Head of caudate nucleus (tissue), 42 donors: ENCODE measurements around the gene CCDC127.
"Not testable (repeated sequence)": the region's sequence is repeated elsewhere in the genome, so short reads cannot be mapped to it uniquely, and the experiment has no call there.

Experiments used
- DNase-seq, 42 donors: peaks; one replicate each; pipeline versions ENCODE4 v3.0.0 to v3.0.0-alpha.2; 2020 to 2021; ENCODE audit warnings: mixed read lengths in 7 of 42
- intact Hi-C: fragments of 100-400 bp; cut with DNase I; formaldehyde crosslinking; loops from one replicate; pipeline ENCODE4 v1.15.0; 2022

The CCDC127 gene, protein sequence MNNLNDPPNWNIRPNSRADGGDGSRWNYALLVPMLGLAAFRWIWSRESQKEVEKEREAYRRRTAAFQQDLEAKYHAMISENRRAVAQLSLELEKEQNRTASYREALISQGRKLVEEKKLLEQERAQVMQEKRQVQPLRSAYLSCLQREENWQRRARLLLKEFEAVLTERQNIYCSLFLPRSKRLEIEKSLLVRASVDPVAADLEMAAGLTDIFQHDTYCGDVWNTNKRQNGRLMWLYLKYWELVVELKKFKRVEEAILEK

DNA sequence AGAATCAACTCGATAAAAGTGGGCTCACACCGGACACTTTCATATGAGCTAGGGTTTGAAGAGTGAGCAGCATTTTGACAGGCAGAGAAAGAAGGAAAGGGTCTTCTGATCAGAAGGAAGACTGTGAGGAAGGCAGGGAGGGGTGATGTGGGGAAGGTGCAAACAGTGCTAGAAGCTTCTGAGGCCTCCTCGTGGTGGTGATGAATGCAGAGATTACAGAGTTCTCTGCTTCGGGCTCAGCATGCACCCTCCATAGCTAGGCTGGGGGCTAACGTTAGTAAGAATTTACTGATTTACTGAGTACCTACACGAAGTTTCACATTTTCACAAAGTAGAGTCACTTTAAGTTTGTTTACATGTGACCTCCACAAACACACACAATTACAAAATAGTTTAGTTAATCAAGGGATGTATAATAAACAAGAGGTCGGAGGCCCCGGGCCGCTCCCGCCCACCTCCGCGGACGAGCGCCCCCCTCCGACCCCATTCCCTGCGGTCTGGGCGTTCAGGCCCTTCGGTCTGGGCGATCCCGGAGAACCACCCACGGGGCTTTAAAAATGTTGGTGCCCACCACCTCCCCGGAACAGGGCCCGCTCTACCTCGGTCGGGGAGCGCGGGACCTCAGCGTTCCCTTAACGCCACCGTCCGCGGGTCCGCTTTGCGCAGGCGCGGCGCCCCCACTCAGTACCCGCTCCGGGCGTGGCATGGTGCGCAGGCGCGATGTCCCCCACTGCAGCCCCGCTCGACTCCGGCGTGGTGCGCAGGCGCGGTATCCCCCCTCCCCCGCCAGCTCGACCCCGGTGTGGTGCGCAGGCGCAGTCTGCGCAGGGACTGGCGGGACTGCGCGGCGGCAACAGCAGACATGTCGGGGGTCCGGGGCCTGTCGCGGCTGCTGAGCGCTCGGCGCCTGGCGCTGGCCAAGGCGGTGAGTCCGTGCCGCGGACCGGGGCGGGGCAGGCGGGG lies at the start of gene CCDC127, which contains the start of gene SDHA:
CCDC127 (minus strand) TSS at position 660 of the 963 bp plus-strand sequence. CDS start 1,304 bp downstream, outside the sequence.
SDHA (plus strand) TSS at position 827 of the 963 bp plus-strand sequence; CDS start at position 863, 36 bp downstream.
- intact Hi-C loops, result not testable (repeated sequence)
- DNase-seq, result peak; percentile 75 to 98 (median 94)

DNA sequence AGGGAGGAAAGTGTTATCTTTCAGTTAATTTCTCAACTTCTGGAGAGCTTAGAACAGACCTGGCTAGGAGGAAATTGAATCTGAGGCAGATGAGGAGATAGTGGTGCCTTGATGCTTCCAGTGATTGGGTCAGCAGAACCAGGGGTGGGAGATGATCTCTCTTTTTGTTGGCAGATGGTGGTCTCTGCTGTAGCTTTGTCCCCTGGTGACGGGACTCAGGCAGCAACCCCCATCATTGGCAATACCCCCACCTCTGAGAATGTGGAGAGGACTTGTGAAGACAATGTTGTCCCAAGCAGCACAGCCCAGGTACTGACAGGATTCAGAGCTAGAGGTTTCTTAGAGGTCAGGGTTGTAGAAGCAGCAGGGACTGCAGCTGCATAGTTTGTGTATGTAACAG lies 49.8 kb upstream of the CCDC127 start:
- intact Hi-C loops, result no loop called here
- DNase-seq, result peak in 1 of 42 donors; percentile 34

DNA sequence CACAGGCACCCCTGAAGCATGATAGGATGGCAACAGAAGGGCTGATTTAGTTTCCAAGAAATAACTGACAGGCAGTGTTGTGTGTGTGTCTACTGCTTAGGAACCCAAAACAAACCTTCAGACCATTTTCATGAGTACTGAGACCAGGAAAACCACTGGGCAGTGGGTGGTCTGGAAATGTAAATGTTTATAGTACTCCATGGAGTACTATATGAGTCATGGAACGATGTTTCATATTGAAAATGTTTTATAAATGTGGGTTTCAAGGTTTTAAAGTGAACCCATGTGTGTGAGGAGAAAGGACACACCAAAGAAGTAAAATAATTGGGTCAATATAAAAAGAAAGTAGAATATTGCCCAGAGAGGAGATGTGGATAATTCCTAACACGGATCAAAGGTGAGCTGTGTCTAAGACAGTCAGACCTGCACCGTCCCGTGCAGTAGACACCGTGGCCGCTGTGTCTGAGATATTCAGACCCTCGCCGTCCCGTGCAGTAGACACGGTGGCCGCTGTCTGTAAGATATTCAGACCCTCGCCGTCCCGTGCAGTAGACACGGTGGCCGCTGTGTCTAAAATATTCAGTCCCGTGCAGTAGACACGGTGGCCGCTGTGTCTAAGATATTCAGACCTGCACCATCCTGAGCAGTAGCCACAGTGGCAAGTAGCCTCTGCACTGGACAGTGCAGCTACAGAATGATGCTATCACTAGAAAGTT lies 48.5 kb upstream of the CCDC127 start:
- intact Hi-C loops, DNase-seq: not testable (repeated sequence)

DNA sequence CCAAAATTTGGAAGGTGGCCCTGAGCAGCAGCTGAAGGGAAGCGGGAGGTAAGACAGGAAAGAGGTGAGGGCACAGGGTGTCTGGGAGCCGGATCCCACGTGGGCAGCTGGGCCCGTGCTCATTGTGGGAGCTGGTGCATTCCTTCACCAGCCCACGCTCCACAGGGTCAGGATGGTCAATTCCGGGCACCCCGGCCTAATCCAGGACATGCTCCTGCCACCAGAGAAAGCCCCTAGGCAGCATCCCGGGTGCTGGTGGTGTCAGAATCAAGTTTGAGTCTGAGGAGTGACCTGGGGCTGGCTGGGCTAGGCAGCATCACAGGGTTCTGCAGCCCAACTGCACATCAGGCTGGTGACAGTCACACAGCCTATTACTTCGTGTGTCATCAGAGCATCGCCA lies 46.4 kb upstream of the CCDC127 start:
- intact Hi-C loops, result no loop called here
- DNase-seq, result peak in 1 of 42 donors; percentile 27

DNA sequence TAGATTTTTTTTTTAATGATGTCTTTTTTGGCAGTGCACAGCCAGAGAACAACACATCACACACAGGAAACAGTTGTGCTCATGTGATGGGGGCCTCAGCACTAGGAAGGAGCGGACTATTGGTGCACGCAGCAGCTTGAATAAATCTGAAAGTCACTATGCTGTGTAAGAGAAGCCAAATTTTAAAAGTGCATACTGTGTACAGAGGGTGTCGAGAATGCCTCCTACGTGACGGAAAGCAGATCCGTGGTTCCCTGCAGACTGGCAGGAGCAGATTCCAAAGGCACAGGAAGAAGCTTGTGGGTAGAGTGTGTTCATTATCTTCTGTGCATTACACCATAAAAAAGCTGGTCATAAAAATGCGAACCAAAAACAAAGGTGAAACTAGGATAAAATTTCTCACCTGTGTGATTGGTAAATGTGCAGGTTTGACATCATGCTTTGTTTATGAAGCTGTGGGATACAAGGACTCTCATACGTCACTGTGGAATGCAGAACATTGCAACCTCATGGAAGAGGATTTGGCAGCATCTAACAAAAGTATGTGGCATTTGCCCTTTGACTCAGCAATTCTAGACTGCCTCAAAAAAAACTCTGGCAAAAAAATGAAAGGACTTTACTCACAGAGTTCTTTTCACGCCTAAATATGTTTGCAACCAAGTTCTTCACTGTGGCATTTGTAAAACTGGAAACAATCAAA lies 45.5 kb upstream of the CCDC127 start:
- DNase-seq, intact Hi-C loops: not testable (repeated sequence)

DNA sequence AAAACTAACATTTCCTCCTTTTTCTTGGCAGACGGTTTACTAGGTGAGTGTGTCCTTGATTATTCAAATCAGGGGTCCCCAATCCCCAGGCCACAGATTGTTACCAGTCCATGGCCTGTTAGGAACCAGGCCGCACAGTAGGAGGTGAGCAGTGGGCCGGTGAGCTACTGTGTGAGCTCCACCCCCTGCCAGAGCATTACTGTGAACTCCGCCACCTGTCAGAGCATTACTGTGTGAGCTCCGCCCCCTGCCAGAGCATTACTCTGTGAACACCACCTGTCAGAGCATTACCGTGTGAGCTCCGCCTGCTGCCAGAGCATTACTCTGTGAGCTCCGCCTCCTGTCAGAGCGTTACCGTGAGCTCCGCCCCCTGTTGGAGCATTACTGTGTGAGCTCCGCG lies 39.2 kb upstream of the CCDC127 start:
- intact Hi-C loops, result no loop called here
- DNase-seq, result no peak

DNA sequence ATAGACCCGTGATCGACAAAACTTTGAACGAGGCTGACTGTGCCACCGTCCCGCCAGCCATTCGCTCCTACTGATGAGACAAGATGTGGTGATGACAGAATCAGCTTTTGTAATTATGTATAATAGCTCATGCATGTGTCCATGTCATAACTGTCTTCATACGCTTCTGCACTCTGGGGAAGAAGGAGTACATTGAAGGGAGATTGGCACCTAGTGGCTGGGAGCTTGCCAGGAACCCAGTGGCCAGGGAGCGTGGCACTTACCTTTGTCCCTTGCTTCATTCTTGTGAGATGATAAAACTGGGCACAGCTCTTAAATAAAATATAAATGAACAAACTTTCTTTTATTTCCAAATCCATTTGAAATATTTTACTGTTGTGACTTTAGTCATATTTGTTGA lies 38.4 kb upstream of the CCDC127 start:
- DNase-seq, intact Hi-C loops: not testable (repeated sequence)

DNA sequence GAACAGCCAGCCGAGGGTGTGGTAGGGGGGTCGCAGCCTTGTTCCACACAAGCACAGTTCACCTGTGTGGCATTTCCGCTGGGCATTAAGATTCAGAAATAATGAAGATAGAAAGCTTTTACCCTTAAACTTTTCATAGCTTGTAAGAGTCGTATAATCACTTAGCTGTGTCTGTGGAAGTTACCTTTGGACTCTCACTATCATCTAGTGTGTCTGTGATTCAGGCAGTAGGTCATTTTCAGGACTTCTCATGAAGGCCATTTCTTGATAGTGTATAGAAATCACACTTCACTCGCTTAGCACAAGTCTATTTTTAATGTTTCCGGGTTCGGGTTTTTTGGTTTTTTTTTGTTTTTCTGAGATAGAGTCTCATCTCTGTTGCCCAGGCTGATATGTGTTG lies 37.2 kb upstream of the CCDC127 start:
- intact Hi-C loops, DNase-seq: not testable (repeated sequence)

DNA sequence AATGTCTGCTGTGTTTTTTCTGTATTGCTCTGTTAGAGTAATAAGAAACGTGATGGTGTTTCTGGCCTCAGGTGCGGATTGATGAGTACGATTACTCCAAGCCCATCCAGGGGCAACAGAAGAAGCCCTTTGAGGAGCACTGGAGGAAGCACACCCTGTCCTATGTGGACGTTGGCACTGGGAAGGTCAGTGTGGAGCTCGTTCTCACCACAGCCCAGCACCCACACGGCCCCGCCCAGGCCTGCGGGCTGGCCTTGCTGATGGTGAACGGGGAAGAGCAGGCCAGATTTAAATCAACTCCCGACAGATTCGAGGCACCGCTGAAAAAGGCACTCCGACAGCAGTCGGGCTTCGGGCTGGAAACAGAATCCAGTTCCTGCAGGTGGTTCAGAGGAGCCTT lies 36.4 kb upstream of the CCDC127 start:
- DNase-seq, intact Hi-C loops: not testable (repeated sequence)

DNA sequence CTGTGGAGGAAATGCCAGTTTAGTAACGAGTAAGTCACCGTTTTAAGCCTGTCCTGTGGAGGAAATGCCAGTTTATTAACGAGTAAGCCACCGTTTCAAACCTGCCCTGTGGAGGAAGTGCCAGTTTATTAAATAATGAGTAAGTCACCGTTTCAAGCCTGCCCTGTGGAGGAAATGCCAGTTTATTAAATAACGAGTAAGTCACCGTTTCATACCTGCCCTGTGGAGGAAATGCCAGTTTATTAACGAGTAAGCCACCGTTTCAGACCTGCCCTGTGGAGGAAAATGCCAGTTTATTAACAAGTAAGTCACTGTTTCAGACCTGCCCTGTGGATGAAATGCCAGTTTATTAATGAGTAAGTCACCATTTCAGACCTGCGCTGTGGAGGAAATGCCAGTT lies 34.6 kb upstream of the CCDC127 start:
- intact Hi-C loops, result no loop called here
- no peak for DNase-seq

DNA sequence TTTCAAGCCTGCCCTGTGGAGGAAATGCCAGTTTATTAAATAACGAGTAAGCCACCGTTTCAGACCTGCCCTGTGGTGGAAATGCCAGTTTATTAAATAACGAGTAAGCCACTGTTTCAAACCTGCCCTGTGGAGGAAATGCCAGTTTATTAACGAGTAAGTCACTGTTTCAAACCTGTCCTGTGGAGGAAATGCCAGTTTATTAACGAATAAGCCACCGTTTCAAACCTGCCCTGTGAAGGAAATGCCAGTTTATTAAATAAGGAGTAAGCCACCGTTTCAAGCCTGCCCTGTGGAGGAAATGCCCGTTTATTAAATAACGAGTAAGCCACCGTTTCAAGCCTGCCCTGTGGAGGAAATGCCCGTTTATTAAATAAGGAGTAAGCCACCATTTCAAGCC lies 34.0 kb upstream of the CCDC127 start:
- intact Hi-C loops, result not testable (repeated sequence)

DNA sequence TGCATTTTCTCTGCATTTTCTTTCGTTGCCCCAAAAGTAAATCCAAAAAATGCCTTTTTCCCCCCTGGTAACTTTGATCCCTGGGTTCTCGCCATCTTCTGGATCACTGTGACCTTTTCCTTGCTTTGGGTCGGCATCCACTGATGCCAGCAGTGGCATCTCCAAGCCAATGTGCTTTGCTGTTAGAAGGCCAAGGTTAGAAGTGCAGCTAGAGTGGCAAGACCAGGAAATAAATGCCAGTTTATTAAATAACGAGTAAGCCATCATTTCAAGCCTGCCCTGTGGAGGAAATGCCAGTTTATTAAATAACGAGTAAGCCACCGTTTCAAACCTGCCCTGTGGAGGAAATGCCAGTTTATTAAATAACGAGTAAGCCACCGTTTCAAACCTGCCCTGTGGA lies 33.6 kb upstream of the CCDC127 start:
- DNase-seq, intact Hi-C loops: not testable (repeated sequence)

More for the DNA sequence above, 34.0 kb upstream of the CCDC127 start:
- DNase-seq, result not testable (repeated sequence)

DNA sequence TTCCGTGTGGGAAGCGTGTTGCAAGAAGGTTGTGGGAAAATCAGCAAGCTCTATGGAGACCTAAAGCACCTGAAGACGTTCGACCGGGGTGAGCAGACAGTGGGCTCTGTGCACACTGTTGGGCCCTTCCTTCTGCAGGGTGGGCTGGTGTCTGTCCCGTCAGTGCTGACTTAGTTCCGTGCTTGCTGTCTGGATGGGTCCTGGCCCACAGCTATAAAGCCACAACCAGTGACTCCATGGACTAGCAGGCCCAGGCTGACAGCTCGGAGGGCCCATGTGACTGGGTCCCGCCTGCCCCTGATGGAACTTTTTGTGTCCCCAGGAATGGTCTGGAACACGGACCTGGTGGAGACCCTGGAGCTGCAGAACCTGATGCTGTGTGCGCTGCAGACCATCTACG lies 33.1 kb upstream of the CCDC127 start:
- DNase-seq, intact Hi-C loops: not testable (repeated sequence)

DNA sequence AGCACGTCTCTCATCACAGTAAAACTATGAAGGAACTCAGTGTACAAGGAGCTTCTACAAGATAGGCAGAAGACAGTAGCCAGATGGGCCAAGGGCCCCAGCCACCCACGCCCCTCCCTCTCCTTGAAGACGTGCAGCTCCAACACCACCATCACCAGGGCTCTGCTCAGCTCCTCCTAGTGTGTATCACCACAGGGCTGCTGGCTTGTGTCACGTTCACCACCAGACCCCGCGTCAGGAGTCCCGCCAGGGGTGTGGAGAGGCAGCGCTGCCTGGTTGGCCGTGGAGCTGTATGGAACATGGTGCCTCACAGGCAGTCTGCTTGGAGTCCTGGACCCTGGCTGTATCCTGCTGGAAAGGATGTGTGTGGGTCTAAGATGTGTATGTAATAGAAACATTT lies 32.4 kb upstream of the CCDC127 start:
- DNase-seq, result peak in 1 of 42 donors; percentile 37
- intact Hi-C loops, result not testable (repeated sequence)

DNA sequence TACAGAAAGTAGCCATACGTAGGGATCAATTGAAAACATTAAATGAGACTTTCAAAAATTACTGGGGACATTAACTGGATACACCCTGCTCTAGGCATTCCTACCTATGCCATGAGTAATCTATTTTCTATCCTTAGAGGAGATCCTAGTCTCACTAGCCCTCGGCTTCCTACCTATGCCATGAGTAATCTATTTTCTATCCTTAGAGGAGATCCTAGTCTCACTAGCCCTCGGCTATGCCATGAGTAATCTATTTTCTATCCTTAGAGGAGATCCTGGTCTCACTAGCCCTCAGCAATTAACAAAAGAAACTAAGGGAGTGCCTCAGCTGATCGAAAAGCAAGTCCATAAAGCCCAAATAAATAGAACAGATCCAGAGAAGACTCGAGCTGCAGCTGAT lies 27.8 kb upstream of the CCDC127 start:
- DNase-seq, intact Hi-C loops: not testable (repeated sequence)

DNA sequence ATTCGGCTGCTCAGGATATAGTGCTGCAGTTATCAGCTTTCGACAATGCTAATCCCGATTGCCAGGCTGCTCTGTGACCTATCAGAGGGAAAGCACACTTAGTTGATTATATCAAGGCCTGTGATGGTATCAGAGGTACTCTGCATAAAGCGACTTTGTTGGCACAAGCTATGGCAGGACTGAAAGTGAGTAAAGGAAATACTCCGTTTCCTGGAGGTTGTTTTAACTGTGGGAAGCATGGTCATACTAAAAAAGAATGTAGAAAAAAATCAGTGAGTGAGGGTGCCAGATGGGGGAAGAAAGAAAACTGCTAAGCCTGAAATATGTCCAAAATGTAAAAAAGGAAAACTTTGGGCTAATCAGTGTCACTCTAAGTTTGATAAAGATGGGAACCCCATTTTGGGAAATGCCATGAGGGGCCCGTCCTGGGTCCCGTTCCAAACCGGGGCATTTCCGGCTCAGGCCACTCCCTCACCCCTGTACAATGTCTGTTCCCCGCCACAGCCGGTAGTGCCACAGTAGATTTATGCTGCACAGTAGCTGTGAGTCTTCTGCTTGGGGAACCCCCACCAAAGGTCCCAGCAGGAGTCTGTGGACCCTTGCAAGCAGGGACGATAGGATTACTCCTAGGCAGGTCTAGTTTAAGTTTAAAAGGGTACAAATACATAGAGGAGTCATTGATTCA lies 25.9 kb upstream of the CCDC127 start:
- intact Hi-C loops, result not testable (repeated sequence)
- DNase-seq, result peak in 1 of 42 donors; percentile 27

DNA sequence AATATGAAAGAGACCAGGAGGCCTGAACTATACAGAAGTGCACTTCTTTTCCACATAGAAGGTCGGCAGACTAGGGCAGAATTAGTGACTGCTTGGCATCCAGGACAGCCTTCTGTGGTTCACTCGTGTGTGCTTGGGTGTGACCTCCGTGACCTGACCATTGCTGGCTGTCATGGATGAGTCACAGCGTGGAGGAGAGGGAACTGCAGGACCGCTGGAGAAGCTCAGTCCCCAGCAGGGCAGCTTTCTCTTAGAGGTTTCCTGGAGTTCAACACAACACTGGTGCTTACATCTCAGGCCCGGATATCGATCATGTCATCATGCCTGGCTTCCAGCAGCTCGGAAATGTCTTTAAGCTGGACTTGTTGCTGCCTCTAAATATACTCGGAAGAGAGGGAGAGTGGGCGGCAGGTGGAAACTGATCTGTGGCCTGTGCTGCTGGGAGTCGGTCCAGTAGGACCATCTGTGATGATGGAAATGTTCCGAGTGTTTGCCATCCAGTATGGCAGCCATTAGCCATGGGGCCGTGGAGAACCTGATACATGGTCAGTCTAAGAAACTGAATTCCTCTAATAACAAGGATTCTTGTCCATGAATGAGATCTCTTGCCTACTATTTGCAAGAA lies 23.2 kb upstream of the CCDC127 start:
- intact Hi-C loops, result not testable (repeated sequence)
- peak in 1 of 42 donors; percentile 13 for DNase-seq

DNA sequence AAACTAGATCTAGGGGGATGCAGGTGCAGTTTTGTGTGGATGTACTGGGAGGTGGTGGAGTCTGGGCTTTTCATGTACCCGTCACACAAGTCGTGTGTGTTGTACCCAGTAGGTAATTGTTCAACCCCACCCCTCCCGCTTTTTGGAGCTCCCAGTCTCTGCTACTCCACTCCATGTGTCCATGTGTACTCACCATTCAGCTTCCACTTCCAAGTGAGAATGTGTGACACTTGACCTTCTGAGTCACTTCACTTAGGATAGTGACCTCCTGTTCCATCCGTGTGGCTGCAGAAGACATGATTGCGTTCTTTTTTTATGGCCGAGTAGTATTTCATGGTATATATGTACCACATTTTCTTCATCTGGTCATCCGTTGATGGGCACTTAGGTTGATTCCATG lies 22.6 kb upstream of the CCDC127 start:
- DNase-seq, result peak in 1 of 42 donors; percentile 3
- intact Hi-C loops, result not testable (repeated sequence)
